Fibroblast of villous mesenchyme (primary cell): ENCODE data around the gene GCNT1. TPM values are rescaled to one million over a fixed set of nuclear protein-coding genes. Genes with fewer than 3 reads are reported as not detected.

Experiments
- DNase-seq: peaks from one replicate; pipeline ENCODE4 v3.0.0-alpha.2; 2010; ENCODE audit warnings: low read depth
- H3K4me3 ChIP-seq: 2 replicates; pipeline ENCODE4 v1.5.1; 2011; ENCODE audit warnings: low read depth, mild to moderate bottlenecking, low read length
- CTCF ChIP-seq: IDR thresholded peaks from 2 replicates; pipeline ENCODE4 v1.5.1; 2012; ENCODE audit warnings: low read depth, mild to moderate bottlenecking, low read length; ENCODE audit not compliant: insufficient read depth
- total RNA-seq: library from RNA; depleted of rRNA; stranded (reverse); fragments of >200 nt; gene quantifications from 2 replicates; pipeline ENCODE4 v1.2.3, GENCODE V29; 2012

Gene GCNT1
- total RNA-seq, 1 donor: 9.9 TPM

- no peak overlapping the region for H3K4me3 ChIP-seq
- TF ChIP-seq CTCF: no peak
- DNase-seq: peak; percentile 97
Measured at GRCh38 chr9:76456202-76456926, 2.6 kb upstream of the GCNT1 start.

GRCh38 chr9:76459694-76460635 lies 983 bp downstream of the GCNT1 start:
- H3K4me3 ChIP-seq: peak overlapping the region; percentile 71
- peak; percentile 49 for TF ChIP-seq CTCF
- DNase-seq: peak; percentile 72

- no peak for TF ChIP-seq CTCF
- H3K4me3 ChIP-seq: no peak overlapping the region
- no peak for DNase-seq
Measured at GRCh38 chr9:76462126-76462525, 3.1 kb downstream of the GCNT1 start.

GRCh38 chr9:76463211-76463610 lies 4.2 kb downstream of the GCNT1 start:
- no peak for DNase-seq
- TF ChIP-seq CTCF: no peak
- H3K4me3 ChIP-seq: no peak overlapping the region

- peak; percentile 27 for DNase-seq
- TF ChIP-seq CTCF: no peak
- H3K4me3 ChIP-seq: no peak overlapping the region
Measured at GRCh38 chr9:76464706-76465105, 5.7 kb downstream of the GCNT1 start.

- H3K4me3 ChIP-seq: no peak overlapping the region
- TF ChIP-seq CTCF: no peak
- DNase-seq: no peak
Measured at GRCh38 chr9:76465442-76466298, 6.7 kb downstream of the GCNT1 start.
